HUES6 (cell line): ENCODE results near the gene VSTM5.
"Not testable (repeated sequence)": the region's sequence is repeated elsewhere in the genome, so short reads cannot be mapped to it uniquely, and the experiment has no call there.

Source experiments
- H3K27ac ChIP-seq: 2 replicates; pipeline ENCODE4 v1.7.0; 2013; ENCODE audit warnings: low read depth, mild to moderate bottlenecking, low read length, inconsistent platforms
- H3K27me3 ChIP-seq: 2 replicates; pipeline ENCODE4 v1.6.1; 2013; ENCODE audit warnings: low read length; ENCODE audit not compliant: control insufficient read depth, insufficient read depth
- H3K36me3 ChIP-seq: 2 replicates; pipeline ENCODE4 v1.6.1; 2013; ENCODE audit warnings: low read length; ENCODE audit not compliant: control insufficient read depth, insufficient read depth
- H3K4me1 ChIP-seq: 2 replicates; pipeline ENCODE4 v1.6.1; 2013; ENCODE audit warnings: low read length; ENCODE audit not compliant: control insufficient read depth, insufficient read depth
- H3K4me3 ChIP-seq: 2 replicates; pipeline ENCODE4 v1.5.1; 2013; ENCODE audit warnings: low read depth, low read length
- H3K9ac ChIP-seq: one replicate; pipeline ENCODE4 v1.6.1; 2013; ENCODE audit warnings: mild to moderate bottlenecking, low read length
- H3K9me3 ChIP-seq: 2 replicates; pipeline ENCODE4 v1.6.1; 2013; ENCODE audit warnings: low read depth, low read length; ENCODE audit not compliant: control insufficient read depth, insufficient read depth

Gene VSTM5

GRCh38 chr11:93850594-93851018, at the start of gene VSTM5:
VSTM5 (minus strand) TSS chr11:93850618; CDS start chr11:93850502, 116 bp downstream.
- Histone ChIP-seq H3K36me3 (no peaks in the 10 kb centered on the region), H3K27me3 (peaks cover 3% of the 10 kb centered on the region; the same call in 1 of the 2 replicates), H3K9ac (no peak within 1 kb of the TSS), H3K4me3 (peak within 1 kb of the TSS; percentile 40; the same call in 1 of the 2 replicates), H3K4me1 (peaks cover 4% of the 10 kb centered on the region; the same call in 1 of the 2 replicates), H3K9me3 (no peaks in the 10 kb centered on the region), H3K27ac (no peak within 1 kb of the TSS)

GRCh38 chr11:93895106-93895862, 44.9 kb upstream of the VSTM5 start:
- no peak overlapping the region for H3K4me3 ChIP-seq
- H3K27me3 ChIP-seq: no peaks in the 10 kb centered on the region
- H3K9ac ChIP-seq: no peak overlapping the region
- H3K9me3 ChIP-seq: peaks cover 4% of the 10 kb centered on the region; the same call in 1 of the 2 replicates
- H3K27ac ChIP-seq: no peak overlapping the region
- H3K36me3 ChIP-seq: no peaks in the 10 kb centered on the region
- no peaks in the 10 kb centered on the region for H3K4me1 ChIP-seq

GRCh38 chr11:93890391-93891051, 40.1 kb upstream of the VSTM5 start:
- no peak overlapping the region for H3K9ac ChIP-seq
- peaks cover 4% of the 10 kb centered on the region; the same call in 1 of the 2 replicates for H3K9me3 ChIP-seq
- no peaks in the 10 kb centered on the region for H3K27me3 ChIP-seq
- H3K27ac ChIP-seq: no peak overlapping the region
- no peaks in the 10 kb centered on the region for H3K36me3 ChIP-seq
- no peak overlapping the region for H3K4me3 ChIP-seq
- no peaks in the 10 kb centered on the region for H3K4me1 ChIP-seq

GRCh38 chr11:93887111-93887510, 36.7 kb upstream of the VSTM5 start:
- Histone ChIP-seq H3K4me3 (no peak overlapping the region), H3K36me3 (no peaks in the 10 kb centered on the region), H3K27ac (no peak overlapping the region), H3K27me3 (no peaks in the 10 kb centered on the region), H3K9ac (no peak overlapping the region), H3K9me3 (peaks cover 16% of the 10 kb centered on the region), H3K4me1 (no peaks in the 10 kb centered on the region)

GRCh38 chr11:93879114-93879513, 28.7 kb upstream of the VSTM5 start:
- H3K27me3 ChIP-seq, H3K4me3 ChIP-seq, H3K36me3 ChIP-seq, H3K27ac ChIP-seq: not testable (repeated sequence)
- peaks cover 38% of the 10 kb centered on the region for H3K4me1 ChIP-seq
- peaks cover 16% of the 10 kb centered on the region for H3K9me3 ChIP-seq
- H3K9ac ChIP-seq: peak overlapping the region; percentile 17

GRCh38 chr11:93875637-93876036, 25.2 kb upstream of the VSTM5 start:
- no peak overlapping the region for H3K9ac ChIP-seq
- no peaks in the 10 kb centered on the region for H3K27me3 ChIP-seq
- H3K4me3 ChIP-seq: no peak overlapping the region
- no peaks in the 10 kb centered on the region for H3K36me3 ChIP-seq
- peaks cover 41% of the 10 kb centered on the region for H3K4me1 ChIP-seq
- peaks cover 8% of the 10 kb centered on the region; the same call in 1 of the 2 replicates for H3K9me3 ChIP-seq
- no peak overlapping the region for H3K27ac ChIP-seq

GRCh38 chr11:93871526-93871925, 21.1 kb upstream of the VSTM5 start:
- no peak overlapping the region for H3K4me3 ChIP-seq
- H3K4me1 ChIP-seq: peaks cover 5% of the 10 kb centered on the region; the same call in 1 of the 2 replicates
- no peak overlapping the region for H3K27ac ChIP-seq
- H3K9me3 ChIP-seq: peaks cover 8% of the 10 kb centered on the region; the same call in 1 of the 2 replicates
- no peaks in the 10 kb centered on the region for H3K36me3 ChIP-seq
- H3K9ac ChIP-seq: no peak overlapping the region
- H3K27me3 ChIP-seq: no peaks in the 10 kb centered on the region

GRCh38 chr11:93870616-93871015, 20.2 kb upstream of the VSTM5 start:
- Histone ChIP-seq H3K27ac (no peak overlapping the region), H3K36me3 (no peaks in the 10 kb centered on the region), H3K9ac (no peak overlapping the region), H3K9me3 (peaks cover 8% of the 10 kb centered on the region; the same call in 1 of the 2 replicates), H3K27me3 (no peaks in the 10 kb centered on the region), H3K4me1 (0 out of 2 replicates have a peak, but pooled peaks cover 3% of the 10 kb centered on the region), H3K4me3 (no peak overlapping the region)

GRCh38 chr11:93869830-93870229, 19.4 kb upstream of the VSTM5 start:
- Histone ChIP-seq H3K27me3 (no peaks in the 10 kb centered on the region), H3K9me3 (peaks cover 8% of the 10 kb centered on the region; the same call in 1 of the 2 replicates), H3K4me1 (0 out of 2 replicates have a peak, but pooled peaks cover 3% of the 10 kb centered on the region), H3K4me3 (no peak overlapping the region), H3K36me3 (no peaks in the 10 kb centered on the region), H3K9ac (no peak overlapping the region), H3K27ac (no peak overlapping the region)

- not testable (repeated sequence) for H3K9me3 ChIP-seq, H3K4me3 ChIP-seq, H3K9ac ChIP-seq, H3K27ac ChIP-seq, H3K27me3 ChIP-seq, H3K4me1 ChIP-seq, H3K36me3 ChIP-seq
Observed at GRCh38 chr11:93868404-93868803, 18.0 kb upstream of the VSTM5 start.

GRCh38 chr11:93861808-93862207, 11.4 kb upstream of the VSTM5 start:
- no peak overlapping the region for H3K9ac ChIP-seq

More at GRCh38 chr11:93861808-93862207, 11.4 kb upstream of the VSTM5 start:
- Histone ChIP-seq H3K27ac (no peak overlapping the region), H3K4me1 (peaks cover 16% of the 10 kb centered on the region; the same call in 1 of the 2 replicates), H3K36me3 (no peaks in the 10 kb centered on the region), H3K9me3 (no peaks in the 10 kb centered on the region), H3K27me3 (no peaks in the 10 kb centered on the region), H3K4me3 (no peak overlapping the region)
